OCI-LY3 (cell line): ENCODE measurements around the gene DCDC2.

Experiments
- H2AFZ ChIP-seq: fragments of 200-600, 300-600 bp; shearing (Covaris generic); 2 replicates; pipeline ENCODE4 v1.6.0; 2014; ENCODE audit warnings: antibody characterized with exemption, low read depth, low read length
- H3K27ac ChIP-seq: fragments of 200-600, 300-600 bp; sonication (generic); 2 replicates; pipeline ENCODE4 v1.5.1; 2014; ENCODE audit warnings: mild to moderate bottlenecking, low read length, moderate library complexity, mixed read lengths
- H3K27me3 ChIP-seq: fragments of 200-600, 300-600 bp; sonication (generic); 2 replicates; pipeline ENCODE4 v1.6.1; 2014; ENCODE audit warnings: low read depth, low read length, mixed read lengths
- H3K36me3 ChIP-seq: fragments of 200-600, 300-600 bp; sonication (generic); replicated peaks from 2 replicates; pipeline ENCODE3; 2014; ENCODE audit warnings: low read depth, low read length, mixed read lengths
- H3K4me1 ChIP-seq: fragments of 300-600, 200-600 bp; sonication (generic); 2 replicates; pipeline ENCODE4 v1.6.1; 2014; ENCODE audit warnings: low read length, mixed read lengths
- H3K4me2 ChIP-seq: fragments of 200-600, 300-600 bp; sonication (generic); 2 replicates; pipeline ENCODE4 v1.6.1; 2014; ENCODE audit warnings: low read length, mixed read lengths
- H3K4me3 ChIP-seq: fragments of 300-600, 200-600 bp; sonication (generic); 2 replicates; pipeline ENCODE4 v1.5.1; 2014; ENCODE audit warnings: antibody characterized with exemption, mild to moderate bottlenecking, low read length, moderate library complexity
- H3K79me2 ChIP-seq: fragments of 300-600, 200-600 bp; shearing (Covaris generic); 2 replicates; pipeline ENCODE4 v1.6.1; 2014; ENCODE audit warnings: mild to moderate bottlenecking, low read length, mixed read lengths
- H3K9ac ChIP-seq: fragments of 300-600, 200-600 bp; shearing (Covaris generic); 2 replicates; pipeline ENCODE4 v1.6.0; 2014; ENCODE audit warnings: mild to moderate bottlenecking, low read length, moderate library complexity
- H3K9me3 ChIP-seq: fragments of 200-600, 300-600 bp; shearing (Covaris generic); 2 replicates; pipeline ENCODE4 v1.6.1; 2014; ENCODE audit warnings: low read length, mixed read lengths; ENCODE audit not compliant: insufficient read depth
- H4K20me1 ChIP-seq: fragments of 200-600, 300-600 bp; sonication (generic); 2 replicates; pipeline ENCODE4 v1.6.1; 2016; ENCODE audit warnings: low read length, mixed read lengths; ENCODE audit not compliant: insufficient read depth
- EZH2phosphoT487 ChIP-seq: fragments of 200-600 bp; shearing (Covaris generic); IDR thresholded peaks from 2 replicates; pipeline ENCODE4 v1.6.1; 2018; ENCODE audit warnings: antibody characterized with exemption, mixed run types, low read depth
- TF ChIP-seq, protein P1 (sequence below): fragments of 200-600, 300-600 bp; sonication (generic); IDR thresholded peaks from 2 replicates; pipeline ENCODE4 v1.5.1; 2014; ENCODE audit warnings: antibody characterized with exemption, low read length, low read depth

The DCDC2 gene

DNA sequence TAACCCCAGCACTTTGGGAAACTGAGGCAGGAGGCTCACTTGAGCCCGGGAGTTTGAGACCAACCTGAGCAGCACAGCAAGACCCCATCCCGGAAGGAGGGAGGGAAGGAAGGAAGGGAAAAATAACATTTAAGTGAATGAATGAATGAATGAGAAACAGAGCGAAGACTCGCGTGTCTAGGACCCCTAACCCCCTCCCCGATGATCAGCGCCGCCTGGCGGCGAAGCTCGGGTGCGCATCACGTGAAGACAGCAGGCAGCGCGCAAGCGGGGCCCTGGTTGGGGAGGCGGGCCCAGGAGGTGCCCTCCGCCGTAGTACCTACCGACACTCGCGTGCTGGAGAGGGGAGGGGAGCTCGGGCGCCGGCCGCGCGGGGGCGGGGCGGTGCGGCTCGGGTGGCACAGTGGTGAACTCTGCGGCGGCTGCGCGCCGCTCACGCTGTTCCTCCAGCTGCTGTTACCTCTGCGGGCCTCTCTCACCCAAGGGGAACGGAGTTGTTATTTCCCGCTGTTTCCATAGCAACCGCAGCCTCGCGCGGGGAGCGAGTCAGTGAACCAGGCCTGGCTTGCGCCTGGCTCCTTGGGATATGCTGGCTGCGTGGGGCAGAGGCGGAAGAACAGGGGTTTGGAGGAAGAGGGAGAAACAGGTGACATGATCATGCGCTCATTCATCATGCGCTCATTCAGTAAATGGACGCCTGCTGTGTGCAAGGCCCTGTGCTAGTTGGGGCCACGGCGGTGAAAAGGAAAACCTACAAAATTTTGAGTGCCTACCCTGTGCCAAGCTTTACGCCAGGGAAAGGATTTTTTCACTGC is 2.0 kb upstream of the DCDC2 start:
- Histone ChIP-seq H3K36me3 (no peaks in the 10 kb centered on the region), H3K4me3 (peak overlapping the region; percentile 90), H2AFZ (peak overlapping the region; percentile 95), H3K9ac (peak overlapping the region; percentile 72), H3K27ac (peak overlapping the region; percentile 42), H3K4me1 (peaks cover 7% of the 10 kb centered on the region), H3K9me3 (no peaks in the 10 kb centered on the region), H3K79me2 (no peaks in the 10 kb centered on the region), H4K20me1 (no peaks in the 10 kb centered on the region), H3K4me2 (peak overlapping the region; percentile 88), H3K27me3 (no peaks in the 10 kb centered on the region)
- TF ChIP-seq, protein P1, sequence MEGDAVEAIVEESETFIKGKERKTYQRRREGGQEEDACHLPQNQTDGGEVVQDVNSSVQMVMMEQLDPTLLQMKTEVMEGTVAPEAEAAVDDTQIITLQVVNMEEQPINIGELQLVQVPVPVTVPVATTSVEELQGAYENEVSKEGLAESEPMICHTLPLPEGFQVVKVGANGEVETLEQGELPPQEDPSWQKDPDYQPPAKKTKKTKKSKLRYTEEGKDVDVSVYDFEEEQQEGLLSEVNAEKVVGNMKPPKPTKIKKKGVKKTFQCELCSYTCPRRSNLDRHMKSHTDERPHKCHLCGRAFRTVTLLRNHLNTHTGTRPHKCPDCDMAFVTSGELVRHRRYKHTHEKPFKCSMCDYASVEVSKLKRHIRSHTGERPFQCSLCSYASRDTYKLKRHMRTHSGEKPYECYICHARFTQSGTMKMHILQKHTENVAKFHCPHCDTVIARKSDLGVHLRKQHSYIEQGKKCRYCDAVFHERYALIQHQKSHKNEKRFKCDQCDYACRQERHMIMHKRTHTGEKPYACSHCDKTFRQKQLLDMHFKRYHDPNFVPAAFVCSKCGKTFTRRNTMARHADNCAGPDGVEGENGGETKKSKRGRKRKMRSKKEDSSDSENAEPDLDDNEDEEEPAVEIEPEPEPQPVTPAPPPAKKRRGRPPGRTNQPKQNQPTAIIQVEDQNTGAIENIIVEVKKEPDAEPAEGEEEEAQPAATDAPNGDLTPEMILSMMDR = peak; percentile 80
- TF ChIP-seq EZH2phosphoT487 = no peak

DNA sequence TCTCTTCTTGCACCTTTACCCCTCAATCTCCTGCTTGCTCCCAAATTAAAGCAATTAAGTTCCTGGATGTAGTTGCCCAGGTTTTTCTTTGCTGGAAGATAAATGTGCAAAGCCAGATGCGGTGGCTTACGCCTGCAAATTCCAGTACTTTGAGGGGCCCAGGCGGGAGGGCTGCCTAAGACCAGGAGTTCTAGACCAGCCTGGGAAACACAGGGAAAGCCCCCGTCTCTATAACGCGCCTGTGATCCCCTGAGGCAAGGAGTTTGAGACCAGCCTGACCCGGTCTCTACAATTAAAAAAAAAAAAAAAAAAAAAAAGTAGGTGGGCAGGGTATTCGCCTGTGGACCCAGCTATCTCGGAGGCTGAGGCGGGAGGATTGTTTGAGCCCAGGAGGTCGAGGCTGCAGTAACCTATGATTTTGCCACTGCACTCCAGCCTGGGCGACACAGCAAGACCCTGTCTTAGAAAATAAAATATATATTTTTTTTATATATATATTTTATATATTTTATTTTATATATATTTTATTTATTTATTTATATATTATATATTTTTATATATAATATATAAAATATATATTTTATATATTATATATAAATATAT is 461 bp upstream of the DCDC2 start:
- Histone ChIP-seq H3K27me3 (0 out of 2 replicates have a peak, but pooled peaks cover 3% of the 10 kb centered on the region), H2AFZ (no peak overlapping the region), H3K4me2 (no peak overlapping the region), H3K79me2 (no peaks in the 10 kb centered on the region), H3K4me1 (peaks cover 7% of the 10 kb centered on the region), H3K4me3 (no peak overlapping the region), H3K9ac (no peak overlapping the region), H4K20me1 (no peaks in the 10 kb centered on the region), H3K9me3 (no peaks in the 10 kb centered on the region), H3K27ac (no peak overlapping the region), H3K36me3 (no peaks in the 10 kb centered on the region)
- TF ChIP-seq, protein P1 = no peak
- no peak for TF ChIP-seq EZH2phosphoT487

DNA sequence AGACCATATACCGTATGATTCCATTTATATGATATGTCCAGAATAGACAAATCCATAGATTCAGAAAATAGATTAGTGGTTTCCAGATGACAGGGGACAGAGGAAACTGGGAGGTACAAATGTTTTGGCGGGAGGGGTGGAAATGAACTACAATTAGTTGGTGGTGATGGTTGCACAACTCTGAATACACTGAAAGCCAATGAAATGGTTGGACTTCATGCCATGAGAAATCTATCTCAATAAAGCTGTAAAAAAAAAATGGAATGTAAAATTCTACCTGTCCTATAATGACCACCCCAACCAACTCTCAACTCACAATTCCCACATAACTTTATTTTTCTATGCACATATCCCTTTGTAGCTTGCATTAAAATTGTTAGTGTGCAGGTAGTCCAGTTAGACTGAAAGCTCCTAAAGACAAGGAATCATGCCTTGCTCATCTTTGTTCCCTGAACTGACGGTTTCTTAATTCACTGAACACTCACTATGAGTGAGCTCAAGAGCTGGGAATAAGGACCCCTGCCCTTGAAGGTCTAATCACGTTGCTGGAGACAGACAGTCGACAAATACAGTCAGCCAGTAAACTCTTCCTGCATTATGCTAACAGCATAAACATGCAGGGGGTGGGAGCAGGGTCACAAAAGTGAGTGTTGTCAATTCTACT is 1.4 kb downstream of the DCDC2 start:
- TF ChIP-seq, protein P1 = no peak
- TF ChIP-seq EZH2phosphoT487 = no peak

DNA sequence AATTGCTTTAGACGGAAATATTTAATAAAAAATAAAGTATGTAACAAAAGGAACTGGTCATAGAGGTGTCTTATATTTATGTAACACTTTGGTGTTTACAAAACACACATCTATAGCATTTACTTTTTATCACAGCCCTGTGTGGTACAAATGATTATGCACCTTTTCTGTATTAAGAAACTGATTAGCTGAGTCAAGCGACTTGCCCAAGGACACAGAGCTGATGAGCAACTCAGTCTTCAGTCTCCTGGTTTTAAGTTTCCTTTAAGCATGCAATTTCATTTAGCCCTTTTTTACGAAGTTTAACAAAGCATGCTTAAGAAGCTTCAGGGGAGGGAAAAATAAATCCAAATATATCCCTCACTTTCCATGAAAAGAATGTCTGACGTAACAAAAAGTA is 2.5 kb downstream of the DCDC2 start:
- no peaks in the 10 kb centered on the region for H3K79me2 ChIP-seq
- H3K9ac ChIP-seq = no peak overlapping the region
- H4K20me1 ChIP-seq = no peaks in the 10 kb centered on the region
- H3K4me2 ChIP-seq = no peak overlapping the region
- no peak overlapping the region for H3K4me3 ChIP-seq
- no peak for TF ChIP-seq EZH2phosphoT487
- TF ChIP-seq, protein P1 = no peak
- H3K4me1 ChIP-seq = peaks cover 2% of the 10 kb centered on the region
- H2AFZ ChIP-seq = no peak overlapping the region
- H3K27ac ChIP-seq = no peak overlapping the region
- H3K36me3 ChIP-seq = no peaks in the 10 kb centered on the region
- H3K27me3 ChIP-seq = 0 out of 2 replicates have a peak, but pooled peaks cover 3% of the 10 kb centered on the region
- no peaks in the 10 kb centered on the region for H3K9me3 ChIP-seq

More for the DNA sequence above, 1.4 kb downstream of the DCDC2 start:
- Histone ChIP-seq H3K4me1 (peaks cover 7% of the 10 kb centered on the region), H3K27ac (no peak overlapping the region), H3K9me3 (no peaks in the 10 kb centered on the region), H2AFZ (no peak overlapping the region), H3K36me3 (no peaks in the 10 kb centered on the region), H3K9ac (no peak overlapping the region), H4K20me1 (no peaks in the 10 kb centered on the region), H3K4me2 (no peak overlapping the region), H3K27me3 (0 out of 2 replicates have a peak, but pooled peaks cover 3% of the 10 kb centered on the region), H3K79me2 (no peaks in the 10 kb centered on the region), H3K4me3 (no peak overlapping the region)
